ENCODE measurements around the gene ESYT1. TPM values are rescaled to one million over a fixed set of nuclear protein-coding genes. Genes with fewer than 3 reads are reported as not detected.
"Not testable (repeated sequence)": the region's sequence is repeated elsewhere in the genome, so short reads cannot be mapped to it uniquely, and the experiment has no call there.

ESYT1 gene
- total RNA-seq, 3 donors from 2014 or later = 44.9 to 75.7 (median 52.0) TPM

GRCh38 chr12:56115329-56115728 is 12.7 kb upstream of the ESYT1 start:
- Histone ChIP-seq H3K4me3 (no peak overlapping the region), H3K9me3 (no peaks in the 10 kb centered on the region), H3K36me3 (ENCODE audit: low read depth) (peaks cover 10% of the 10 kb centered on the region), H3K4me1 (ENCODE audit: low read depth) (peaks cover 16% of the 10 kb centered on the region)
- intact Hi-C loops (cut with DNase I, micrococcal nuclease) = no loop called here
- ATAC-seq = no peak
- TF ChIP-seq CTCF (IDR thresholded peaks at IDR 0.05) = no peak
- peak in 1 of 3 donors; percentile 47 for DNase-seq

GRCh38 chr12:56116267-56117081 is 11.6 kb upstream of the ESYT1 start, which contains the start of gene RPL41:
RPL41 (plus strand) TSS chr12:56116633.
- no peak for TF ChIP-seq CTCF (IDR thresholded peaks at IDR 0.05)
- H3K9me3 ChIP-seq = no peaks in the 10 kb centered on the region
- peak; percentile 74 for ATAC-seq
- H3K36me3 ChIP-seq (ENCODE audit: low read depth) = peaks cover 4% of the 10 kb centered on the region
- DNase-seq = peak; percentile 96 to 99 (median 96)
- H3K4me1 ChIP-seq (ENCODE audit: low read depth) = peaks cover 16% of the 10 kb centered on the region
- intact Hi-C loops (cut with DNase I, micrococcal nuclease) = no loop called here
- peak within 1 kb of the TSS; percentile 35 for H3K4me3 ChIP-seq

GRCh38 chr12:56117082-56117706 is 10.9 kb upstream of the ESYT1 start:
- peaks cover 16% of the 10 kb centered on the region for H3K4me1 ChIP-seq (ENCODE audit: low read depth)
- H3K9me3 ChIP-seq; H3K36me3 ChIP-seq (ENCODE audit: low read depth); intact Hi-C loops (cut with DNase I, micrococcal nuclease); ATAC-seq; DNase-seq: not testable (repeated sequence)
- H3K4me3 ChIP-seq = peak overlapping the region; percentile 35

- peaks cover 4% of the 10 kb centered on the region for H3K36me3 ChIP-seq (ENCODE audit: low read depth)
- DNase-seq = peak; percentile 97 to 100 (median 99)
- ATAC-seq = peak; percentile 88
- peak within 1 kb of the TSS; percentile 44 for H3K4me3 ChIP-seq
- H3K9me3 ChIP-seq = no peaks in the 10 kb centered on the region
- peaks cover 16% of the 10 kb centered on the region for H3K4me1 ChIP-seq (ENCODE audit: low read depth)
- intact Hi-C loops (cut with DNase I, micrococcal nuclease) = no loop called here
- TF ChIP-seq CTCF (IDR thresholded peaks at IDR 0.05) = no peak
These were observed 10.0 kb upstream of the ESYT1 start, which contains the start of gene ZC3H10 for GRCh38 chr12:56117778-56118687. ZC3H10 (plus strand) TSS chr12:56118266; CDS start chr12:56120563, 2,297 bp downstream.

- H3K4me3 ChIP-seq = peak overlapping the region; percentile 44
- intact Hi-C loops (cut with DNase I, micrococcal nuclease) = no loop called here
These were observed 9.2 kb upstream of the ESYT1 start for GRCh38 chr12:56118688-56119357.

More at GRCh38 chr12:56118688-56119357, 9.2 kb upstream of the ESYT1 start:
- TF ChIP-seq CTCF (IDR thresholded peaks at IDR 0.05) = no peak
- Histone ChIP-seq H3K9me3 (no peaks in the 10 kb centered on the region), H3K36me3 (ENCODE audit: low read depth) (peaks cover 4% of the 10 kb centered on the region), H3K4me1 (ENCODE audit: low read depth) (peaks cover 16% of the 10 kb centered on the region)
- DNase-seq = peak in 1 of 3 donors; percentile 61
- ATAC-seq = peak; percentile 5

Data from mucosa of descending colon (tissue), 3 donors.